ENCODE measurements around the gene RNF144A. TPM values are rescaled to one million over a fixed set of nuclear protein-coding genes. Genes with fewer than 3 reads are reported as not detected.

The RNF144A gene
- total and polyA plus RNA-seq, 3 donors from 2014 or later, result 8.9 to 12.9 (median 12.6) TPM

DNA sequence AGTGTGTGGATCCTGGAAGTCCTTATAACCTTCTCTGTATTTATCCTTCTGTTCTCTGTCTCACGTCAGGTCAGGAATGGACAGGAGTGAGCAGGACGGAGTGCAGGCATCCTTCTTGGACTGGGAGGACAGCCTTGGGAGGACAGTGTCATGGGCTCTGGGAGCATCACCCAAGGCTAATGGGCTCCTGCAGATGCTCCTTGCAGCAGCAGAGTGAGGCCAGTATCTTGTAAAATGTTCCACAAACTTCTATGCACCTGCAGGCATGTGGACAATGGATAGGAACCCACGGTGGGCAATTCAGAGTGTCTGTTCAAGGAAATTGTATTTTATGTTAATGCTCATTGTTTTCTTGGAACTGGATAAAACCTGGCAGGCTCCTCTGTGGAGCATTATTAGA, 176.2 kb downstream of the RNF144A start:
- no peak overlapping the region for H3K4me3 ChIP-seq
- TF ChIP-seq, protein P1, sequence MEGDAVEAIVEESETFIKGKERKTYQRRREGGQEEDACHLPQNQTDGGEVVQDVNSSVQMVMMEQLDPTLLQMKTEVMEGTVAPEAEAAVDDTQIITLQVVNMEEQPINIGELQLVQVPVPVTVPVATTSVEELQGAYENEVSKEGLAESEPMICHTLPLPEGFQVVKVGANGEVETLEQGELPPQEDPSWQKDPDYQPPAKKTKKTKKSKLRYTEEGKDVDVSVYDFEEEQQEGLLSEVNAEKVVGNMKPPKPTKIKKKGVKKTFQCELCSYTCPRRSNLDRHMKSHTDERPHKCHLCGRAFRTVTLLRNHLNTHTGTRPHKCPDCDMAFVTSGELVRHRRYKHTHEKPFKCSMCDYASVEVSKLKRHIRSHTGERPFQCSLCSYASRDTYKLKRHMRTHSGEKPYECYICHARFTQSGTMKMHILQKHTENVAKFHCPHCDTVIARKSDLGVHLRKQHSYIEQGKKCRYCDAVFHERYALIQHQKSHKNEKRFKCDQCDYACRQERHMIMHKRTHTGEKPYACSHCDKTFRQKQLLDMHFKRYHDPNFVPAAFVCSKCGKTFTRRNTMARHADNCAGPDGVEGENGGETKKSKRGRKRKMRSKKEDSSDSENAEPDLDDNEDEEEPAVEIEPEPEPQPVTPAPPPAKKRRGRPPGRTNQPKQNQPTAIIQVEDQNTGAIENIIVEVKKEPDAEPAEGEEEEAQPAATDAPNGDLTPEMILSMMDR (IDR thresholded peaks at IDR 0.05), result no peak
- TF ChIP-seq POLR2A (IDR thresholded peaks at IDR 0.05), result no peak
- H3K36me3 ChIP-seq (ENCODE audit: low read depth, missing control alignments), result no peaks in the 10 kb centered on the region
- no peaks in the 10 kb centered on the region for H3K9me3 ChIP-seq
- 87 to 89% methylated on average over 3 of the region's 3 CpGs for WGBS, 2 donors
- H3K27me3 ChIP-seq, result no peaks in the 10 kb centered on the region
- DNase-seq, result no peak
- no peak overlapping the region for H3K27ac ChIP-seq
- intact Hi-C loops (cut with DNase I; ENCODE audit: low total_unique reads), result no loop called here
- no peaks in the 10 kb centered on the region for H3K4me1 ChIP-seq

Other genes starting within 250 kb of the RNF144A start
- 10 to 100 TPM; 15.4 to 16.1 TPM for gene CMPK2, start 51.5 kb upstream of the RNF144A start, total RNA-seq
- gene CMPK2, start 51.5 kb upstream of the RNF144A start, polyA plus RNA-seq (ENCODE audit: insufficient read depth, low read depth, low replicate concordance), result 11.1 TPM
- 1 to 10 TPM; 4.4 to 5.5 TPM for gene RSAD2, start 39.6 kb upstream of the RNF144A start, total RNA-seq
- gene RSAD2, start 39.6 kb upstream of the RNF144A start, polyA plus RNA-seq (ENCODE audit: insufficient read depth, low read depth, low replicate concordance), result 2.3 TPM

Data from testis (tissue), 3 donors.